ENCODE data around the gene TCEAL4. TPM values are rescaled to one million over a fixed set of nuclear protein-coding genes. Genes with fewer than 3 reads are reported as not detected.

Gene TCEAL4
- total and polyA plus RNA-seq, 2 donors (not counting 1 experiment from before 2014, with no cell fraction given), result 63.6 to 75.7 TPM

DNA sequence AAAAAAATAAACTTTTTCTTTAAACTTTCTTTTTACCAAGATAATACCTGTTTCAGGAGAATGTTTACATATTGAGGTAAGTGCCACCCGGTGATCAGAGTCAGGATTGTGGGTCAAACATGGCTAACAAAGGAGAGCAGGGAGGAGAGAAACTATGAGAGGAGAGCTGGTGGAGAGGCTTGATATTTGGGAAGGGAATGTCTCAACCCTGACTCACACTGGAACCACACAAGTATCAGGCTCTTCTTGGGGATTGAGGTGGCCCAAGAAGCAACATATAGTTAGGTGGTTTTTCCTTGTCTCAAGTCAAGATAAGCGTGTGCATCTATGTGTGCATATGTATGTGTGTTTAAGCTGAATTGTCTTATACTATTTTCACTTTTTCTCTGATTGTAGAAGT is 50.1 kb downstream of the TCEAL4 start:
- TF ChIP-seq CTCF (conservative IDR thresholded peaks at IDR 0.05 in 1 of 2, IDR thresholded peaks at IDR 0.05 in 1 of 2; ENCODE audit: low read depth in 1 of 2, low read length in 2 of 2) (no peak), EZH2 (IDR thresholded peaks at IDR 0.05; ENCODE audit: low read length, missing control alignments) (no peak)
- DNase-seq (ENCODE audit: low read depth in 2 of 2), result no peak

More for the DNA sequence above, 50.1 kb downstream of the TCEAL4 start:
- no peak overlapping the region for H3K9ac ChIP-seq (ENCODE audit: insufficient read depth, low read length)
- no peaks in the 10 kb centered on the region for H3K9me3 ChIP-seq (ENCODE audit: control insufficient read depth, insufficient read depth, low read depth, low read length)
- no peaks in the 10 kb centered on the region for H4K20me1 ChIP-seq (ENCODE audit: control insufficient read depth, extremely low read depth, insufficient read depth, low read length)
- H3K4me1 ChIP-seq (ENCODE audit: control insufficient read depth, extremely low read depth, insufficient read depth, low read length), result peaks cover 5% of the 10 kb centered on the region
- H3K4me3 ChIP-seq (replicated peaks in 1 of 4; ENCODE audit: control extremely low read depth in 1 of 4, insufficient read depth in 1 of 4, low read depth in 3 of 4, low read length in 4 of 4), result no peak overlapping the region
- H3K36me3 ChIP-seq (ENCODE audit: control insufficient read depth, insufficient read depth, low read length), result no peaks in the 10 kb centered on the region
- H3K27me3 ChIP-seq (ENCODE audit: control insufficient read depth, insufficient read depth, low read length), result no peaks in the 10 kb centered on the region
- no peak overlapping the region for H3K4me2 ChIP-seq (ENCODE audit: extremely low read depth, insufficient read depth, low read length)
- no peaks in the 10 kb centered on the region for H3K79me2 ChIP-seq (ENCODE audit: control insufficient read depth, insufficient read depth, low read length)
- no peak overlapping the region for H3K27ac ChIP-seq (ENCODE audit: insufficient read depth, low read length)
- no peak overlapping the region for H2AFZ ChIP-seq (ENCODE audit: low read length)

Other genes starting within 250 kb of the TCEAL4 start
- 89.5 and 107 TPM in 2 replicates for gene TCEAL9, start 229.0 kb upstream of the TCEAL4 start, total RNA-seq
- gene TCEAL9, start 229.0 kb upstream of the TCEAL4 start, polyA plus RNA-seq, result 198 and 286 TPM in 2 replicates
- gene BEX3, start 209.0 kb upstream of the TCEAL4 start, total RNA-seq, result 300 and 416 TPM in 2 replicates
- gene BEX3, start 209.0 kb upstream of the TCEAL4 start, polyA plus RNA-seq, result 433 and 460 TPM in 2 replicates
- under 0.01 and 0.17 TPM in 2 replicates for gene RAB40A, start 66.0 kb upstream of the TCEAL4 start, total RNA-seq
- 0.06 and 0.07 TPM in 2 replicates for gene RAB40A, start 66.0 kb upstream of the TCEAL4 start, polyA plus RNA-seq
- gene TCEAL3, start 22.4 kb downstream of the TCEAL4 start, total RNA-seq, result 15.4 and 21.6 TPM in 2 replicates
- gene TCEAL3, start 22.4 kb downstream of the TCEAL4 start, polyA plus RNA-seq, result 42.2 and 59.7 TPM in 2 replicates
- gene TCEAL1, start 43.5 kb downstream of the TCEAL4 start, total RNA-seq, result 35.5 and 37.5 TPM in 2 replicates
- gene TCEAL1, start 43.5 kb downstream of the TCEAL4 start, polyA plus RNA-seq, result 24.5 and 28.5 TPM in 2 replicates
- gene MORF4L2, start 101.2 kb downstream of the TCEAL4 start, total RNA-seq, result 287 and 353 TPM in 2 replicates
- 814 and 948 TPM in 2 replicates for gene MORF4L2, start 101.2 kb downstream of the TCEAL4 start, polyA plus RNA-seq
- not detected in 2 replicates for gene TMEM31, start 125.4 kb downstream of the TCEAL4 start, total RNA-seq
- 0.10 TPM in 1 of 2 replicates, not detected in the other for gene TMEM31, start 125.4 kb downstream of the TCEAL4 start, polyA plus RNA-seq
- 0.17 TPM in 1 of 2 replicates, not detected in the other for gene PLP1, start 191.3 kb downstream of the TCEAL4 start, total RNA-seq
- gene PLP1, start 191.3 kb downstream of the TCEAL4 start, polyA plus RNA-seq, result 0.12 and 0.17 TPM in 2 replicates
- gene RAB9B, start 246.7 kb downstream of the TCEAL4 start, total RNA-seq, result 0.50 and 0.77 TPM in 2 replicates
- gene RAB9B, start 246.7 kb downstream of the TCEAL4 start, polyA plus RNA-seq, result 0.47 and 0.90 TPM in 2 replicates